CD4-positive, alpha-beta T cell treated with Interleukin-1 beta for 1 hour (primary cell): ENCODE results near the gene IL1RAPL2.
"Not testable (repeated sequence)": the region's sequence is repeated elsewhere in the genome, so short reads cannot be mapped to it uniquely, and the experiment has no call there.

Experiments used
- DNase-seq, 2 donors: peaks; one replicate each; pipeline ENCODE4 v3.0.0-alpha.2; 2020 to 2022

The IL1RAPL2 gene

DNA sequence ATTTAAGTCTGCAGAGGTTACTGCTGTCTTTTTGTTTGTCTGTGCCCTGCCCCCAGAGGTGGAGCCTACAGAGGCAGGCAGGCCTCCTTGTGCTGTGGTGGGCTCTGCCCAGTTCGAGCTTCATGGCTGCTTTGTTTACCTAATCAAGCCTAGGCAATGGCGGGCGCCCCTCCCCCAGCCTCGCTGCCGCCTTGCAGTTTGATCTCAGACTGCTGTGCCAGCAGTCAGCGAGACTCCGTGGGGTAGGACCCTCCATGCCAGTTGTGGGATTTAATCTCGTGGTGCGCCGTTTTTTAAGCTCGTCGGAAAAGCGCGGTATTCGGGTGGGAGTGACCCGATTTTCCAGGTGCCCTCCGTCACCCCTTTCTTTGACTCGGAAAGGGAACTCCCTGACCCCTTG is 111.5 kb downstream of the IL1RAPL2 start:
- DNase-seq, result not testable (repeated sequence)

DNA sequence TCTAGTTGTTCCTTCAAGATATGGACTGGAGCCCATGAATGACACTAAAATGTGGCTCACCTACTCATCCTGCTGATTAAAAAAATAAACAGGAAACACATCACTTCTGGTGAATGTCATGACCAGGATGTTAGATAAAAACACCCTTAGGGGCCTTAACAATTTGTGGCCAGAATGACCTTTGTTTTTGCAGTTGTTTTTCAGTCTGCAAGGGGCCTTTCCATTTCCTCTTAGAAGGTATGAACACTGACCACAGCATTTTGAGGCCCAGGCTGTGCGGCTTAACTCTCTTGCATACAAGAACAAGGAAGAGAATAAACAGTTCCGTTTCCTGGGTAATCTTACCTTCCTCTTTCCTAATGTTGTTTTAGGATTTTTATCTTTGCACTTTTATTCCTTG is 113.2 kb downstream of the IL1RAPL2 start:
- no peak for DNase-seq

GRCh38 chrX:104681214-104681613 is 115.2 kb downstream of the IL1RAPL2 start:
- DNase-seq, result no peak

GRCh38 chrX:104684077-104684476 is 118.1 kb downstream of the IL1RAPL2 start:
- no peak for DNase-seq

GRCh38 chrX:104695593-104695992 is 129.6 kb downstream of the IL1RAPL2 start:
- DNase-seq, result no peak

DNA sequence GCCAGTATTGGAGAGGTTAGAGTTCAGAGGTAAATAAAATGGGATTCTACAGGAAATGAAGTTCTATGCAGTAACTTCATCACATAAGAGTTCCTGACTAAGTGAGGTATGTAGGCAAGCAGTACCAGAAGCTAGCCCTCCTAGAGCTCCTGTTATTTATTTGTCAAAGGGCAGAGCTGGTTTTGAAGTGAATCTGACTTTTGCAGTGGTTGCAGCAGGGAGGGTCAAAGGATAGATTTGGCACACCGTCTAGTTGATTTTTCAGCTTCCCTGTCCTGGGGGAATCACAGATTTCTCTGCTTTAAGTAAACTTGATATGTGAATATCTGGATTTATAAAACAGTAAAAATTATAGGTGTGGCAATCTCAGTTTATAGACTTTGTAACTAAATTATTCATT is 130.7 kb downstream of the IL1RAPL2 start:
- DNase-seq, result no peak

GRCh38 chrX:104697294-104697693 is 131.3 kb downstream of the IL1RAPL2 start:
- no peak for DNase-seq

DNA sequence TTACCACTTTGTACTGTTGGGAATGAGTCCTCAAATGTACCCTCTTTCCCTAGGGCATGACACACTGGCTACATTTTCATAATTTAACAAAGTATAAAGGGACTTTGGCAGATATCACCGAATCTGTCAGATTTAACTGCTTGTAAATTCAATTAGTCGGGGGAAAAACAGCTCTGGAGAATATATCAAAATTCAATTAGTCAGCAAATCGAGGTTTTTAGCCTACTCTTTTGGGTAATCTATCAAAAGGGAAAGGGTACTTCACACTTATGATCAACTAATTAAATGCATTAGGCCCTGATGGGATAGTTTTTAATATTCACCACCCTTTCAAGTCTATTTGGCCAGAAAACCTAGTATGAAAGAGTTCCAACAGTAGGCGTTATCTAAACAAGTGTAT is 141.0 kb downstream of the IL1RAPL2 start:
- no peak for DNase-seq

GRCh38 chrX:104707572-104707971 is 141.6 kb downstream of the IL1RAPL2 start:
- no peak for DNase-seq

- DNase-seq, result no peak
Observed at GRCh38 chrX:104712515-104712914, 146.5 kb downstream of the IL1RAPL2 start.

GRCh38 chrX:104721854-104722253 is 155.9 kb downstream of the IL1RAPL2 start:
- DNase-seq, result no peak

GRCh38 chrX:104728456-104728855 is 162.5 kb downstream of the IL1RAPL2 start:
- DNase-seq, result no peak

DNA sequence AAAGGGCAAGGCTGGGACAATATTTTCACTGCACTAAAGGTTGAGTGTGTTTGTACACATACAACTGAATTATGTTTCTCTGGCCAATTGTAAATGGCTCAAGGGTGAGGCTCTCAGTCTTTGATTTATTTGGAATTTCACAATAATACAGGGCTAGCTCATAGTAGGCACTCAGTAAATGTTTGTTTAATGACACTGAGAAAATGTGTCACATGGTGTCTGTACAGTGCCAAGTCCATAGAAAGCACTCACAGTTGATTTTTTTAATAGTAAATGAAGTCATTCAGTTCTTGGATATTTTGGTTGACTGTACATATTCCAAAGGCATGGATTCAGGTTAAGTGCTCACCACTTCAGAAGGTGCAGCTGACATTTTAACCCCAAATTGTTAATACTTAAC is 176.4 kb downstream of the IL1RAPL2 start:
- DNase-seq, result no peak

GRCh38 chrX:104745152-104745551 is 179.2 kb downstream of the IL1RAPL2 start:
- no peak for DNase-seq

DNA sequence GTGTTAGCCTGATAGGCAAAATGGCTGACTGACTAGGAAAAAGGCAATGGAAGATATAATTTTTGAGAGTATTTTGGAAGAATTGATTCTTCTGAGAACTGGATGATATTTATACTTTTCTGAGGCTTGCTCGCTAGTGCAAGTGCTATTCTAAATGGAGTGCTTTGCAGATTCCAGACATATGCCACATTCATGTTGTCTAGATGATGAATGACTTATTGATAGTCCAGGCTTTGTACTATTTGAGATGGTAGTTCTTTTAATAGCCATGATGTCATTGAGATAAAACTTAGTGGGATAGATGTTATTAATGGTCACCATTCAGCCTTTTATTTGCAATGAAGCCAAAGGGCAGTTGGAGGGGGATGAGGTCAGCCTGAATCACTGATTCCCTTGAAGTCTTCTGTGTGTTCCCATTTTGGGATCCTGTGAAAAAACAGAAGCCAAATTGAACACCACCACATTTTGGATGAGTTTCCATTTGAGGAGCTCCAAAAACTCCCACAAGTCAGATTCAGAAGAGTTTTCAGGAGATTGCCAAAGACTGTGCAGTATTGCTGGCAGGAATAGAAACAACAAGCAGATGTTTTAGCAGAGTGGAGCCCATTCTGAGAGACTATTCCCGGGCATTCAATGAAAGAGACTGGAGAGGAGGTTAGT is 184.1 kb downstream of the IL1RAPL2 start:
- no peak for DNase-seq

DNA sequence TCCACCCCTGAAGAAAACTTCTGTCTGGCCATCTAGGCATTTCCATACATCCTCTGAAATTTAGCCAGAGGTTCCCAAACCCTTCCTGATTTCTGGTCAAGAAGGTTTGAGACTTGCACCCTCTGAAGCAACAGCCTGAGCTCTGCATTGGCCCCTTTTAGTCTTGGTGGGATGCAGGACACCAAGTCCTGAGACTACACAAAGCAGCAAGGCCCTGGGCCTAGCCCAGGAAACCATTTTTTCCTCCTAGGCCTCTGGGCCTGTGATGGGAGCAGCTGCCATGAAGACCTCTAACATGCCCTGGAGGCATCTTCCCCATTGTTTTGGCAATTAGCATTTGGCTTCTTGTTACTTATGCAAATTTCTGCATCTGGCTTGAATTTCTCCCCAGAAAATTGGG is 196.6 kb downstream of the IL1RAPL2 start:
- DNase-seq, result no peak

DNA sequence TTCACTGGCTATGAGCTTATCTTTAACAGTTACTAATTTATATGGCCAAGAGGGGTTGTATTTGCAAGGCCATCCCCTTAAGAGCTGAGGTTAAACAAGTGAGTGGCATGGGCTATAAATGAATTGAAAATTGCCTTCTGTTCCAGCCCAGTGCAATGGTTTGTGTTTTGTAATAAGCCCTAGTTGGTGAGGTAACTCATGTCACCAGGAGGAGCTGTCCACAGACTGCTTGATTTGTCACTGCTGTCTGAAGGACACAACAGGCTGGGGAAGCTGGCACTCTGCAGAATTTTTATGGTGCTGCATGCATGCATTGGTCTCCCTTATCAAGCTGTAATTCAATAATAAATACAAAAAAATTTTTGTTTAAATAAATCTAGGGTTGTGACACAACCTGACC is 223.8 kb downstream of the IL1RAPL2 start:
- no peak for DNase-seq

DNA sequence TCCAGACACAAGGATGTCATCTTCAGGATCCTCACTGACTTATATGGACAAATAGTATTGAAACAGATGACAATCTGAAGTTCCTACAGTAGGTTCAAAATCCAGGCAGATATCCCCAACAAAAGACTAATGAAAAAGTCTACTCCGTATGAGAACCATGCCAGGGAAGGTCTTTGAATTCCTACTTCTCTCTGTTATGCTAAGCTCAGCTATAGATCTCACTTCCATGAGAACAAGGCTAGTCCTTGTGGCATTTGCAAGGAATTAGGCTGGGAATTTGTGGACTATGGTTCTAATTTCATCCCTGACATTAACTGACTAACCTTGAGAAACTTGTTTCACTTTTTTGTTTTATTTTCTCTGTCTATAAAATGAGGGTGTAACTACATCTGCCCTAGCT is 229.8 kb downstream of the IL1RAPL2 start:
- DNase-seq, result no peak

GRCh38 chrX:104803219-104803618 is 237.2 kb downstream of the IL1RAPL2 start:
- no peak for DNase-seq

- DNase-seq, result no peak
Observed at GRCh38 chrX:104806346-104806745, 240.3 kb downstream of the IL1RAPL2 start.

DNA sequence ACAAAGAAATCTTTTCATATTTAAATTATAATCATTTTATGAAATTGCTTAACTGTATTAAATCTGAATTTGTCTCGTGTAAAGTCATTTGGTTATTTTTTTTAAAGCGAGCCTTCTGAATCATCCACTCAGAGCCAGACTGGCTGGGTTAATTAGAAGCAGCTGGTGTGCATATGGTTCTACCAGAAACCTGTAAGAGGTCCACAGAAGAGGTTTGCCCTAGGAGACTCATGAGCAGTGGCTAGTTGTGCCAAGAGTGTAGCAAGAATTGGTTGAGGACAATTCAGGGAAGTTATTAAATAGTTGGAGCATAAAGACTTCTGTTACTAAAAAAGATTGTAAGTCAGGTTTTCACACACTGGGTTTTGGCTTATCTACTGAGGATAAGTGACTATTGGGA is 267.4 kb downstream of the IL1RAPL2 start:
- no peak for DNase-seq

DNA sequence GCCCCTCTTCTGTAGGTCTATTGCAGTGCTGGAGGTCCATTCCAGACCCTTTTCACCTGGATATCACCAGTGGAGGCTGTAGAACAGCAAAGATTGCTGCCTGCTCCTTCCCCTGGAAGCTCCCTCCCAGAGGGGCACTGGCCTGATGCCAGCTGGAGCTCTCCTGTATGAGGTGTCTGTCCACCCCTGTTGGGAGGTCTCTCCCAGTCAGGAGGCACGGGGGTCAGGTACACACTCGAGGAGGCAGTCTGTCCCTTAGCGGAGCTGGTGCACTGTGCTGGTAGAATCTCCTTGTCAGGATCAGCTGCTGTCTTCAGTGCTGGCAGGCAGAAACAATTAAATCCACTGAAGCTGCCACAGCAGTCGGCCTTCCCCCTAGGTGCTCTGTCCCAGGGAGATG is 276.6 kb downstream of the IL1RAPL2 start:
- no peak for DNase-seq

DNA sequence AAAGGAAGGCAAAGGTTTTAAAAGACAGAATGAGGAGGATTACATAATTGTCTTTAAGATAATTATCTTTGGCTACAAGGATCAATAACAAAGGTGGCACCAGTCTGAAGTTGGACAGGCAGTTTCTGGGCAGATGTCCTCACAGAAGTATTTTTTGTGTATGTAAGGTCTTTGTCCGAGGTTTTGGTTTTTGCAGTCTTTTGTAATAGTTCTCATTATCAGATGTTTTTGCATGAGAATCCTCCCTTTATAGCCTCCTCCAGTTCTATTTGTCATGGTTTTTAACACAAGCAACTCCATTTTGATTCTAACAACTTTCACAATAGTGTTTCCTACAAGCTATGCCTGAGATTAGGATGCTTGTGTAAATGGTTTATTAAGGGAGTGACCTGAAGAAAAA is 286.2 kb downstream of the IL1RAPL2 start:
- DNase-seq, result no peak

GRCh38 chrX:104854188-104854587 is 288.2 kb downstream of the IL1RAPL2 start:
- no peak for DNase-seq

- no peak for DNase-seq
Observed at GRCh38 chrX:104854790-104855340, 288.9 kb downstream of the IL1RAPL2 start.
